ENCODE data around the gene ZNF366.

Gene ZNF366

DNA sequence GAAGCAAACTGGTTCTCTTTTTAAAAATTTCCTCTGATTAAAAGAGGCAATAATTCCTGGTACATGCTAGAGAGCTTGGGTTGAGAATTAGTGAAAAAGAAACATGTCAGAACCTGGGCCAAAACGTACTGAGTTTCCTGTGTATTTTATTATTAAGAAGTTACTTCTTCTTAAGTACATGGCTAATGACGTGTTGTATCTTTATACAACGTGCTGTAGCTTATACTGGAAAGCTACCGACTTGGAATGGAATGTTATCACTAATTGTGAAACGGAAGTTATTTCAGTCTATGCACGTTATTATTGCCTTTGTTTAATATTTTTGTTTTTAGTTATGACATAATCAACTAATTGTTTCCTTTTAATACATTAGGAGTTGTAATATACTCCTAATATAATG is 43.1 kb downstream of the ZNF366 start:
- no peak for DNase-seq

GRCh38 chr5:72463449-72464052 is 43.7 kb downstream of the ZNF366 start:
- DNase-seq = no peak

DNA sequence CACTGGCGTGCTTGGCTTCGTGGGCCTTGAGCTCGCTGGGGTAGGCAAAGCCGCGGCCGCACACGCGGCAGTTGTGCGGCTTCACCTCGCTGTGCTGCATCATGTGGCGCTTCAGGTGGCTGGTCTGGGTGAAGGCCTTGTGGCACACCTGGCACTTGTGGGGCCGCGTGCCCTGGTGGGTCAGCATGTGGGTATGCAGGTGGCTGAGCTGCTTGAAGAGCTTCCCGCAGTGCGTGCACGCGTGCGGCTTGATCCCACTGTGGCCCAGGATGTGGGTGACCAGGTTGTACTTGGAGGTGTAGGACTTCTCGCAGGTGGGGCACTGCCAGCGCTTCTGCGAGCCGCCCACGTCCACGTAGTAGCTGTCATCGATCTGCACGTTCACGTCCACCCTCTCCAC is 46.8 kb downstream of the ZNF366 start:
- DNase-seq = no peak

DNA sequence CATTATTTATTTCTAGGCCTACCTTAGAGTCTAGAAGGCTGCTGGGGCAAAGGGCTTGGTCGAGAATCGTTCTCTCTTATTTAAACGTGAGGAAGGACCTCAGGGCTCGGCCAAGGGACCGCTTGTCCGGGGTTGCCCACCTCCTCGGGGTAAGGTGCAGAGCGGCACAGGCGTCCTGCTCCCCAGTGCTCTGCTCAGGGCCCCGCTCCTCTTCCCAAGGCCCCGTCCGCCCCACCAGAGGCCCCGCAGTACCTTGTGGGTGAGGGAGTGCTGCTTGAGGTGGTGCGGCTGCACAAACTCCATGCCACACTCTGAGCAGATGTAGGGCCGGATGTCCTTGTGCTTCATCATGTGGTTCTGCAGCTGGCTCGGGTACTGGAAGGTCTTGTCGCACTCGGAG is 47.3 kb downstream of the ZNF366 start:
- no peak for DNase-seq

DNA sequence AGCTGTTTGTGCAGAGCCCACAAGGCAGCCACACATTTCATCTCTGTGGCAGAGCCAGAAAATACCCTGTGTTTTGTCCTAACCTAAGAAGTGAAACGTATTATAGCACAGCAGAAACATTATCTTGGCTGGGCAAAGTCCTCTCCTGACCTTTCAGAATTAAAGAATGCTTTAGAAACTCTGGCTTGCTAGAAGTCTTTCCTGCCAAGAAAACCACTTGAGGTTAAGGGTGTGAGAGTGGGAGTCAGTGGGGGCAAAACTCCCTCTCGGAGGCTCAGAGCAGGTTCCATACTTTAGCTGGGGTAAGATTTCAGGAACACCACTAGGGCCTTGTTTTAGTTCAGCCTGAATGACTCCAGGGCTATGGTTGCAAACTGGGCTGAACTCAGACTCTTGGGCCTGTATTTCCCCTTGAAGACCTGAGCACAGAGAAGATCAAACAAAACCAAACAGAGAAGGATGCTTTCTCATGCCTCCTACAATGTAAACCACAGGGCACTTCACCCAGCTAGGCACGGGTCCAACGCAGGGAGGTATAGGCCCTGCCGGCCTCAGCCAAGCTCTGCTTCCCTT is 48.0 kb downstream of the ZNF366 start:
- DNase-seq = no peak

DNA sequence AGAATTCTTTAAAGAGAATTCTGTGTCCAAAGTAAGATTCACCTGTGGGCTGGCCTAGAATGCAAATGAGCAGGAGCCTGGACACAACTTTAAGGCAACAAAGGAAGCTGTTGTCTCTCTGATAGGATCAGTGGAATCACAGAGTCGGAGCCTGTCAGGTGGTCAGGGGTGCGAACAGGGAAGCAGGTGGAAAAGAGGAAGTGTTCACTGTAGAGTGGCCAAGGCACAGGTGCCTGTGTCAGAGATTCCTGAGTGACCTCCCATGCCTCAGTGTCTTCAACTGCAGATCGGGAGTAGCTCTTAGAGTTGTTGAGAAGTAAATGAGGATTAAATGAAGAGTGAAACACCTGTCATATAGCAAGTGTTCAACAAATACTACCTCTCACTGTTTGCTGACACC is 48.8 kb downstream of the ZNF366 start:
- no peak for DNase-seq

DNA sequence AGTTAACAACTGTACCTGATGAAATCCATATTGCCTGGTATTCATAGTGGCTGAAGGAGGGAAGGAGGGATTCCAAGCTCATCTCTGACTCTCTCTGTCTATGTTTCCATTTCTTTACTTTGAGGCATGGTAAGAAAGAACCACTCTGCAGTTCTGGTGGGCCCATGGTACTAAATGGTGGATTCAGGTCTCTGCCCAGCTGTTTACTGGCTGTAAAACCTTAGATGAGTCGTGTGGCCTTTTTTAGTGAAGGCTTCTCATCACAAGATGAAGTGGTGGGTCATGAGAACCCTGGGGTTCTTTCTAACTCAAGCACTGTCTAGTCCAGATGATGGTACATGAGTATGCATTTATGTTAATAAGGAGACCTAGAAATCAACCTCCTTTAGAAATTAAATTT is 49.7 kb downstream of the ZNF366 start:
- no peak for DNase-seq

DNA sequence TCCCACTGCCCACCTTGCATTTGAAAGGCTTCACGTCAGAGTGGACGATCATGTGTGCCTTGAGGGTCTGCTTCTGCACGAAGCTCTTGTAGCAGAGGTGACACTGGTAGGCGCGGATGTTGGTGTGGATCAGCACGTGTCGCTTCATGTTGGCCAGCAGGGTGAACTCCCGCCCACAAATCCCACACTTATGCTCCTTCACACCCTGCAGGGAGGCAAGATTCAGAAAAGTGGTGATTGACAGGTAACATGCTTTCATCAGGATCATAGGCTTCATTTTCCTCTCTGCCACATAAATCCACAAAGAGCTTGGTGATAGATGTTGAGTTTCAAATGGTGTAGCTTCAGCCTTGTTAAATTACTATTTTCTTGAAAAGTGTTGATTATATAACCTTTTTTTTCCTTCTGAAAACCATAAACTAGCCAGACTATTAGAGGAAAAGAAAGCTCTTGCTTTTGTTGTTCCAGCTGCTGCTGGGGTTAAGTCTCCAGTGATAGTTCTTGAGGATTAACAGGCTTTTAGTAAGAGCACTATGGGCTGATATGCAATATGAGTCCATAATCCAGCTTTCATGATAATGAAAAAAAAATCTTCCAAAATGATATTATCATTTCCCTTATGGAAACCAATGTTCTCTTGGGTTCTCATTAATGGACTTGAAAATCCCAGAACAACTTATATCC is 50.7 kb downstream of the ZNF366 start:
- no peak for DNase-seq

DNA sequence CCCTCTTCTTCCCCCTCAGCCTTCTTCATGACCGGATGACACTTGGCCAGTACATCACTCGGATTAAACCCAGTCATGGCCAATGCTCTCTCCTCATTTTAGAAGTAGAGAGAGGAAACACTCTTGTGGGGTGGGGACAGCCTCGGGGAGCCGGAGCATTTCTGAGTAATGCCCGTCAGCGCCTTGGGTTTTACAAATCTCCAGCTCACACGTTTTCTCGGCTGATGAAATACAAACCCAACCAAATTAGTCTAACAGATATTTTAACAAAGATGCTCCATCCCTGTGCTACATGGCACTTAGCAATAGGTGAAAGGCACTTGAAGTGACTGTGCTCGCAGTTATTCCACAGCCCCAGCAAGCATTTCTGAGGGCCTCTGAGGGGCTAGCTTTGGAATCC is 51.7 kb downstream of the ZNF366 start:
- DNase-seq = no peak

DNA sequence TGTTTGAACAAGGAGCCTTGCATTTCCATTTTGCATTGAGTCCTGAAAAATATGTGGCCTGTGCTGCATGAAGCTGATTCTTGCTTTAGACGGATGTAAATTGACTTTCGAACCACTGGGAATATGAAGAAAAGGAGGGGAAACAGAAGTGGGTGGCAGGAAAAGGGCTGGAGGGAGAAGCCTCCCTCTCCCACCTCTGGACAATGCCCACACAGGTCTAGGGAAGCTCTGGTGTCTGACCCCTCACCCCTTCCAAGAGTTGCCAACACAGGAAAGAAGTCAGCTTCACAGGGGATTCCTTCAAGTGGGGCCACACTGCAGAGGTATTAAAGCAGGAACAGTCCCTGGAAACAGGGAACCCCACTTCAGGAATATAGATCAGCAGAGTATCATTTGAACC is 52.2 kb downstream of the ZNF366 start:
- no peak for DNase-seq

- no peak for DNase-seq
Observed at GRCh38 chr5:72453246-72453775, 53.9 kb downstream of the ZNF366 start.

- DNase-seq = no peak
Observed at GRCh38 chr5:72452515-72453245, 54.5 kb downstream of the ZNF366 start.

DNA sequence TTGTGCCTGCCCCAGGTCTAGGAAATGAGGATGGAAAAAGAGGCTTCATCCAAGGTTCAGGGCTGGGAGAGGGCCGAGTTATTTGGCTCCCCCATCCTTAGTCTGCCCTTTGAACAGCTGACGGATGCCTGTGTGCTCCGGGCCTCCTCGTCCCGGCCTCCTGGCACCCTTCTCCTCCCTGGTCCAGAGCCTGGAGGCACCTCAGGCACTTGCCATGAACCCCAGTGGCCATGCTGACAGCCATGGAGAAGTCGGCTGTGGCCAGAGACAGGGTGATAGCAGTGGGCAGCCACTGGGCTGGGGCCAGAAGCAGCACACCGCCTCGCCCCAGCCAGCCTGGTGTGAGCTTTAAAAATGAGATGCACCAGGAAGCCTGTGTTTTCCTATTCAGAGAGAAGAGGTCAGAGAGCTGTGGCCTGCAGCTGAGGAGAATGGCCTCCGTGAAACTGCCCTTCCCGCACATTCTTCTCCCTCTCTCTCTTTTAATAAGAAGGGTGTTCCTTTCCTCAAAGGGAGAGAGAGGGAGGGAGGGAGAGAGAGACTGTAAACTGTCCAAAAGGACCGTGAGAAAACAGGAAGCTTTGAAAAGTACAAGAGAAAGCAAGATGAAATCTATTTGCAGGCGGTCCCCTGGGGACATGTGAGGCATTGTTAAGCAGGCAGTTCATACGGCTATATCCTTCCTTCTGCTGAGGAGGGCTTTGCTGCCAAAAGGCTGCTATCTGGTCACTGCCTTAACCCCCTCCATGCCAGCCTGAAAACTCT is 55.3 kb downstream of the ZNF366 start:
- no peak for DNase-seq

- DNase-seq = no peak
Observed at GRCh38 chr5:72448368-72448767, 58.8 kb downstream of the ZNF366 start.

DNA sequence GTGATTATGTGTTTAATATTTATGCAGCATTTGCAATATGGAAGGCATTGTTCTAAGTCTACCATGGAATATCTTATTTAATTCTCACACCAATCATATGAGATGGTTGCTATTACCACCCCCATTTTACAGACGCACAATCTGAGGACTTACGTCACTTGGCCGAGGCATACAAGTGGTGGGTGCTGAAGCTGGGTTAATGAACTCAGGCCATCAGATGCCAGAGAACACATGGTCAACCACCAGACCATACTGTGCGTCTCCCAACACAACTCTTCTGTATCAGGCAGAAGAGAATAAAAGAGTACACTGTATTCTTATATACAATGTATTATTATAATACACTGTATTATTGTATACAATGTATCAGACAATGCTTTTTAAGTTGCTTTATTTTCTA is 59.5 kb downstream of the ZNF366 start:
- no peak for DNase-seq

DNA sequence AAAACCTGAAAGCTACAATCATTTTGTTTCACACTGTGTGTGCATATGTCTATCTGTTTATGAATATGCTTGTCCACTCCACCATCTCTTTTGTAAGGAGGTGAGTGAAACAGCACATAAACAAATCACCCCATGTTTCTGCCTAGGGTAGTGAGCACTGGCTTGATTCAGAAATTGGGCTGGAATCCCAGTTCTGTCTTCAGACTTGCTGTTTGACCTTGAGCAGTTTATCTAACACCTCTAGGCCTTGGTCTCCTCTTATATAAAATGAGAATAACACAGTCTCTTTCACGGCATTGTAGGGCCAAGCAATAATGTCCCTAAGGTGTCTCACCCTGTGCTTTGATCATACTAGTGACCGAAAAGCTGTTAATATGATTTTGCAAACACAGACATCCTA is 61.2 kb downstream of the ZNF366 start:
- no peak for DNase-seq

GRCh38 chr5:72443883-72444282 is 63.3 kb downstream of the ZNF366 start:
- DNase-seq = no peak

GRCh38 chr5:72441862-72442540 is 65.2 kb downstream of the ZNF366 start:
- no peak for DNase-seq

DNA sequence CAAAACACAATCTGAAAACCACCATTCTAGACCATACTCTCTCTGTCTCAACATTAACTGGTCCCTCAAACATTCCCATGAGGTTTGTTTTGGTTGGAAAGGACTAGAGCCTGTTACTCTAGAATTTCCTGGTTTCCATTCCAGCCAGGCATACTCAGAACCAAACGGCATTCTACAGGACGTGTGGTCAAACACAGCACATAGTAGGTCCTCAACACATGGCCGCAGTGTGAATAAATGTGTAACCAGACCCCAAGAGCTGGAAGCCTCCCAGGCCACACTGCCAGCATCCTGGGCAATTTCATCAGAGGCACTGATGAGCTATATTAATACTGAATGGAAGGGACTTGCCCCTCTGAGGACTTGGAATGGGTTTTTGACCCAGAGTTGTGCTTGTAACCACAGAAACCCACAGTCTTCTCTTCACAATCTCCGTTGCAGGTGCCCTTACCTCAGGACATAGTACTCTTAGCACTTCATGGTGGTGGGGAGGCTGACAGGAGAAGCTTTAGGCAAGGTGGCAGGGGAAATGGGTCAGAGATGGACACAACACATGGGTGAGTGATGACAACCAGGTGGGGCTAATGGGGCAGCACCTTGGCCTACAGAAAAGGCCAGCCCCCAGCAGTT is 66.0 kb downstream of the ZNF366 start:
- DNase-seq = no peak

GRCh38 chr5:72440207-72440638 is 67.0 kb downstream of the ZNF366 start:
- no peak for DNase-seq

DNA sequence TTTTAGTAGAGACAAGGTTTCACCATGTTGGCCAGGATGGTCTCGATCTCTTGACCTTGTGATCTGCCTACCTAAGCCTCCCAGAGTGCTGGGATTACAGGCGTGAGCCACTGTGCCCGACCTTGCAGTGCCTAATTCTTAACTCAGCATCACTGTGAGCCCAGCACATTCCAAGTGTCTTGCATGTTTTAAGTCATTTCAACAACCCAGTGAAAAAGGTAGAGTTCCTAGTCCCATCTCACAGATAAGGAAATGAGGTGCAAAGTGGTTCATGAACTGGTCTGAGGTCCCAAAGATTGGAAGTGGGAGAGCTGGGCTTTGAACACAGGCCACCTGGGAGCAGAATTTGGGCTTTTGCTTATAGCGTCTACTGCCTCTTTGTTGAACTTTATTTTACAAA is 68.0 kb downstream of the ZNF366 start:
- no peak for DNase-seq

GRCh38 chr5:72438141-72438540 is 69.1 kb downstream of the ZNF366 start:
- DNase-seq = no peak

Measured in stimulated activated naive CD4-positive, alpha-beta T cell treated with Interleukin-2 at 50 U/mL for 16 hours (primary cell).